GM13976 (cell line): ENCODE results near the gene DLX6.

Experiments
- DNase-seq: peaks from one replicate; pipeline ENCODE4 v3.0.0; 2012; ENCODE audit warnings: low spot score
- CTCF ChIP-seq: IDR thresholded peaks from 2 replicates; pipeline ENCODE4 v1.5.1; 2012; ENCODE audit warnings: borderline replicate concordance, mild to moderate bottlenecking; ENCODE audit not compliant: insufficient read depth; ENCODE audit errors: extremely low read depth, missing control alignments, control extremely low read depth
- in situ Hi-C: fragments of 300-500 bp; cut with MboI; formaldehyde crosslinking; loops from one replicate; pipeline ENCODE4 v1.12.0; 2022; ENCODE audit warnings: low sequenced_read_pairs, mixed read lengths, inconsistent platforms; ENCODE audit not compliant: unreplicated experiment

Gene DLX6

GRCh38 chr7:97005183-97006054 lies at the start of gene DLX6:
Gene DLX6 (plus strand): TSS chr7:97005553. CDS start chr7:97005978, 425 bp downstream.
- DNase-seq = no peak
- in situ Hi-C loops = no loop called here
- TF ChIP-seq CTCF = no peak

GRCh38 chr7:96959135-96959534 lies 46.2 kb upstream of the DLX6 start:
- in situ Hi-C loops = no loop called here
- no peak for TF ChIP-seq CTCF
- DNase-seq = no peak

- in situ Hi-C loops = no loop called here
- TF ChIP-seq CTCF = no peak
- no peak for DNase-seq
Observed at GRCh38 chr7:96962221-96962885, 43.0 kb upstream of the DLX6 start.

- DNase-seq = no peak
- in situ Hi-C loops = no loop called here
- TF ChIP-seq CTCF = no peak
Observed at GRCh38 chr7:96968981-96969380, 36.4 kb upstream of the DLX6 start.

- DNase-seq = no peak
- in situ Hi-C loops = no loop called here
- TF ChIP-seq CTCF = no peak
Observed at GRCh38 chr7:96970739-96971138, 34.6 kb upstream of the DLX6 start.

GRCh38 chr7:96973986-96974385 lies 31.4 kb upstream of the DLX6 start:
- TF ChIP-seq CTCF = no peak
- no peak for DNase-seq
- in situ Hi-C loops = no loop called here
